ENCODE measurements around the gene SCYL3. TPM values are rescaled to one million over a fixed set of nuclear protein-coding genes. Genes with fewer than 3 reads are reported as not detected.
"Not testable (repeated sequence)": the region's sequence is repeated elsewhere in the genome, so short reads cannot be mapped to it uniquely, and the experiment has no call there.

The SCYL3 gene
- total RNA-seq, 2 donors from 2014 or later: 7.9 to 8.1 TPM

GRCh38 chr1:169874229-169874628 is 19.5 kb downstream of the SCYL3 start:
- no peak overlapping the region for H3K27ac ChIP-seq (ENCODE audit: low read depth, low read length)
- Mint-ChIP-seq H3K4me1 (peaks cover 2% of the 10 kb centered on the region), H3K4me3 (no peak overlapping the region), H3K36me3 (ENCODE audit: low read depth) (peaks cover 75% of the 10 kb centered on the region), H3K9me3 (peaks cover 28% of the 10 kb centered on the region), H3K27me3 (ENCODE audit: insufficient read depth) (no peaks in the 10 kb centered on the region), H3K27ac (no peak overlapping the region)
- WGBS, 2 experiments (ENCODE audit: insufficient coverage in 1 of 2, insufficient read length in 1 of 2): 92 to 93% methylated on average over 3 of the region's 3 CpGs
- H3K27me3 ChIP-seq (ENCODE audit: control insufficient read depth, insufficient read depth, low read length, poor library complexity, severe bottlenecking): no peaks in the 10 kb centered on the region
- H3K9me3 ChIP-seq (ENCODE audit: control insufficient read depth, low read length): peaks cover 29% of the 10 kb centered on the region
- no peak for DNase-seq
- no peak overlapping the region for H3K4me3 ChIP-seq (ENCODE audit: low read length)
- H3K36me3 ChIP-seq (ENCODE audit: control insufficient read depth, insufficient read depth, low read length): peaks cover 72% of the 10 kb centered on the region
- no peaks in the 10 kb centered on the region for H3K4me1 ChIP-seq (ENCODE audit: control insufficient read depth, insufficient read depth, low read length)
- H3K9ac ChIP-seq (ENCODE audit: extremely low read depth, low read length, poor library complexity, severe bottlenecking): no peak overlapping the region
- TF ChIP-seq, protein P1, sequence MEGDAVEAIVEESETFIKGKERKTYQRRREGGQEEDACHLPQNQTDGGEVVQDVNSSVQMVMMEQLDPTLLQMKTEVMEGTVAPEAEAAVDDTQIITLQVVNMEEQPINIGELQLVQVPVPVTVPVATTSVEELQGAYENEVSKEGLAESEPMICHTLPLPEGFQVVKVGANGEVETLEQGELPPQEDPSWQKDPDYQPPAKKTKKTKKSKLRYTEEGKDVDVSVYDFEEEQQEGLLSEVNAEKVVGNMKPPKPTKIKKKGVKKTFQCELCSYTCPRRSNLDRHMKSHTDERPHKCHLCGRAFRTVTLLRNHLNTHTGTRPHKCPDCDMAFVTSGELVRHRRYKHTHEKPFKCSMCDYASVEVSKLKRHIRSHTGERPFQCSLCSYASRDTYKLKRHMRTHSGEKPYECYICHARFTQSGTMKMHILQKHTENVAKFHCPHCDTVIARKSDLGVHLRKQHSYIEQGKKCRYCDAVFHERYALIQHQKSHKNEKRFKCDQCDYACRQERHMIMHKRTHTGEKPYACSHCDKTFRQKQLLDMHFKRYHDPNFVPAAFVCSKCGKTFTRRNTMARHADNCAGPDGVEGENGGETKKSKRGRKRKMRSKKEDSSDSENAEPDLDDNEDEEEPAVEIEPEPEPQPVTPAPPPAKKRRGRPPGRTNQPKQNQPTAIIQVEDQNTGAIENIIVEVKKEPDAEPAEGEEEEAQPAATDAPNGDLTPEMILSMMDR (conservative IDR thresholded peaks at IDR 0.05): no peak

DNA sequence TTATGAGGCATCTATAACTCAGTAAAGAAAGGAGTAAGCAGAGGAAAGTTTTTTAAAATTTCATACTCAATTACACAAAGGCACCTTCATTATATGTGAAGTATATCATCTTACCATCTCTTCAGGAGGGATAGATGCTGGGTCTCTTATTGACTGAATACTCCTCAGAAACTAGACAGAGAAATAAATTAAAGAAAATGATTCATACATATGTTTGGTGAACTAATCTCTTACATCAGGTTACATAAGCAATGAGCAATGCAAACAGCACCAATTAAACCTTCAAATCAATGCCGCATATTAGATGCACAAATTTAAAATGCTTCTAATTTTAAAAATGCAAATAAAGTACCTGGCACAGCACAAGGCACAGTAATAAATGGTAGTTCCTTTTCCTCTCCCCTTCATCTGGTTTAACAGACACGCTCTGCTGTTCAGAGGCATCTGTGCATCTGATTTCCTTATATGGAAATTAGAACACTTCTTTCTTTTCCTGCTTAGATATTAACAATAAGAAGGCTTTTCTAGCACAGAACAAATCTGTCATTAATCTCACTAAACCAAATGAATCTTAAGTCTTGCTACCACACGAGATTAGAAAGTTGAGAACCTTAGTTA is 20.0 kb downstream of the SCYL3 start:
- no peaks in the 10 kb centered on the region for H3K27me3 Mint-ChIP-seq (ENCODE audit: insufficient read depth)
- Histone ChIP-seq H3K36me3 (ENCODE audit: control insufficient read depth, insufficient read depth, low read length) (peaks cover 77% of the 10 kb centered on the region), H3K9ac (ENCODE audit: extremely low read depth, low read length, poor library complexity, severe bottlenecking) (no peak overlapping the region), H3K4me3 (ENCODE audit: low read length) (no peak overlapping the region), H3K27me3 (ENCODE audit: control insufficient read depth, insufficient read depth, low read length, poor library complexity, severe bottlenecking) (no peaks in the 10 kb centered on the region), H3K4me1 (ENCODE audit: control insufficient read depth, insufficient read depth, low read length) (no peaks in the 10 kb centered on the region), H3K27ac (ENCODE audit: low read depth, low read length) (no peak overlapping the region), H3K9me3 (ENCODE audit: control insufficient read depth, low read length) (peaks cover 29% of the 10 kb centered on the region)
- H3K27ac Mint-ChIP-seq: no peak overlapping the region
- 90 to 96% methylated on average over 2 to 3 of the region's 3 CpGs for WGBS, 2 experiments (ENCODE audit: insufficient coverage in 1 of 2, insufficient read length in 1 of 2)
- H3K4me3 Mint-ChIP-seq: no peak overlapping the region
- H3K9me3 Mint-ChIP-seq: peaks cover 28% of the 10 kb centered on the region
- H3K4me1 Mint-ChIP-seq: no peaks in the 10 kb centered on the region
- peaks cover 77% of the 10 kb centered on the region for H3K36me3 Mint-ChIP-seq (ENCODE audit: low read depth)
- TF ChIP-seq, protein P1 (conservative IDR thresholded peaks at IDR 0.05): no peak
- DNase-seq: no peak

- Mint-ChIP-seq H3K4me1 (no peaks in the 10 kb centered on the region), H3K9me3 (peaks cover 28% of the 10 kb centered on the region), H3K27ac (no peak overlapping the region), H3K4me3 (no peak overlapping the region), H3K36me3 (ENCODE audit: low read depth) (peaks cover 82% of the 10 kb centered on the region), H3K27me3 (ENCODE audit: insufficient read depth) (no peaks in the 10 kb centered on the region)
- Histone ChIP-seq H3K36me3 (ENCODE audit: control insufficient read depth, insufficient read depth, low read length) (peaks cover 85% of the 10 kb centered on the region), H3K27me3 (ENCODE audit: control insufficient read depth, insufficient read depth, low read length, poor library complexity, severe bottlenecking) (no peaks in the 10 kb centered on the region), H3K9me3 (ENCODE audit: control insufficient read depth, low read length) (peaks cover 29% of the 10 kb centered on the region), H3K4me3 (ENCODE audit: low read length) (no peak overlapping the region), H3K9ac (ENCODE audit: extremely low read depth, low read length, poor library complexity, severe bottlenecking) (no peak overlapping the region), H3K27ac (ENCODE audit: low read depth, low read length) (no peak overlapping the region), H3K4me1 (ENCODE audit: control insufficient read depth, insufficient read depth, low read length) (no peaks in the 10 kb centered on the region)
- DNase-seq: no peak
- TF ChIP-seq, protein P1 (conservative IDR thresholded peaks at IDR 0.05): no peak
These were observed 20.8 kb downstream of the SCYL3 start for GRCh38 chr1:169872906-169873305.

DNA sequence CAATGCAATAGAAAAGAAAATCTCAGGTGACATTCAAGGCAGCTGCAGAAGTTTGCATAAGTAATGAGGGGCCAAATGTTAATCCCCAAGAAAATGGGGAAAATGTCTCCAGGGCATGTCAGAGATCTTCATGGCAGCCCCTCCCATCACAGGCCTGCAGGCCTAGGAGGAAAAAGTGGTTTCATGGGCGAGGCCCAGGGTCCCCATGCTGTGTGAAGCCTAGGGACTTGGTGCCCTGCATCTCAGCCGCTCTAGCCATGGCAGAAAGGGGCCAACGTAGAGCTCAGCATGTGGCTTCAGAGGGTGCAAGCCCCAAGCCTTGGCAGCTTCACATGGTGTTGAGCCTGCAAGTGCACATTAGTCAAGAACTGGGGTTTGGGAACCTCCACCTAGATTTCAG is 21.7 kb downstream of the SCYL3 start:
- H3K9me3 ChIP-seq (ENCODE audit: control insufficient read depth, low read length): peaks cover 29% of the 10 kb centered on the region

More for the DNA sequence above, 21.7 kb downstream of the SCYL3 start:
- Mint-ChIP-seq H3K9me3 (peaks cover 28% of the 10 kb centered on the region), H3K36me3 (ENCODE audit: low read depth) (peaks cover 80% of the 10 kb centered on the region)
- H3K4me1 Mint-ChIP-seq; H3K4me3 ChIP-seq (ENCODE audit: low read length); H3K27ac Mint-ChIP-seq; H3K27ac ChIP-seq (ENCODE audit: low read depth, low read length); H3K27me3 ChIP-seq (ENCODE audit: control insufficient read depth, insufficient read depth, low read length, poor library complexity, severe bottlenecking); H3K4me1 ChIP-seq (ENCODE audit: control insufficient read depth, insufficient read depth, low read length); H3K4me3 Mint-ChIP-seq; DNase-seq; H3K27me3 Mint-ChIP-seq (ENCODE audit: insufficient read depth); H3K9ac ChIP-seq (ENCODE audit: extremely low read depth, low read length, poor library complexity, severe bottlenecking): not testable (repeated sequence)
- WGBS, 2 experiments (ENCODE audit: insufficient coverage in 1 of 2, insufficient read length in 1 of 2): 74 to 92% methylated on average over 2 to 3 of the region's 3 CpGs
- H3K36me3 ChIP-seq (ENCODE audit: control insufficient read depth, insufficient read depth, low read length): peaks cover 87% of the 10 kb centered on the region
